Measurements from ENCODE around the gene SPTBN1. TPM values are rescaled to one million over a fixed set of nuclear protein-coding genes. Genes with fewer than 3 reads are reported as not detected.

SPTBN1 gene
- total RNA-seq, 1 experiment from 2014 or later: 202 TPM

- intact Hi-C loops (cut with micrococcal nuclease): no loop called here
- no peak overlapping the region for H3K9ac ChIP-seq (ENCODE audit: low read length)
- H3K9me2 ChIP-seq (replicated peaks; ENCODE audit: low read length): no peaks in the 10 kb centered on the region
- no peak overlapping the region for H3K4me2 ChIP-seq (ENCODE audit: low read length)
- no peaks in the 10 kb centered on the region for H3K27me3 ChIP-seq (ENCODE audit: low read length)
- no peak overlapping the region for H3K27ac ChIP-seq (ENCODE audit: low read length)
- peaks cover 55% of the 10 kb centered on the region; the same call in 1 of the 2 replicates for H4K20me1 ChIP-seq (ENCODE audit: low read length)
- H3K9me3 ChIP-seq (ENCODE audit: low read length): no peaks in the 10 kb centered on the region
- DNase-seq: no peak
- peaks cover 12% of the 10 kb centered on the region for H3K36me3 ChIP-seq (ENCODE audit: low read depth, low read length)
- no peak for ATAC-seq
- ChIA-PET CTCF (no interaction called here), POLR2A (ENCODE audit: unreplicated experiment) (no interaction called here)
- no peaks in the 10 kb centered on the region for H3F3A ChIP-seq (ENCODE audit: low read length, unreplicated experiment)
- H2AFZ ChIP-seq (ENCODE audit: low read length): no peak overlapping the region
- peaks cover 11% of the 10 kb centered on the region for H3K4me1 ChIP-seq (ENCODE audit: insufficient read depth, low read length)
- H3K79me2 ChIP-seq (ENCODE audit: low read length): peaks cover 100% of the 10 kb centered on the region
- TF ChIP-seq, protein P1, sequence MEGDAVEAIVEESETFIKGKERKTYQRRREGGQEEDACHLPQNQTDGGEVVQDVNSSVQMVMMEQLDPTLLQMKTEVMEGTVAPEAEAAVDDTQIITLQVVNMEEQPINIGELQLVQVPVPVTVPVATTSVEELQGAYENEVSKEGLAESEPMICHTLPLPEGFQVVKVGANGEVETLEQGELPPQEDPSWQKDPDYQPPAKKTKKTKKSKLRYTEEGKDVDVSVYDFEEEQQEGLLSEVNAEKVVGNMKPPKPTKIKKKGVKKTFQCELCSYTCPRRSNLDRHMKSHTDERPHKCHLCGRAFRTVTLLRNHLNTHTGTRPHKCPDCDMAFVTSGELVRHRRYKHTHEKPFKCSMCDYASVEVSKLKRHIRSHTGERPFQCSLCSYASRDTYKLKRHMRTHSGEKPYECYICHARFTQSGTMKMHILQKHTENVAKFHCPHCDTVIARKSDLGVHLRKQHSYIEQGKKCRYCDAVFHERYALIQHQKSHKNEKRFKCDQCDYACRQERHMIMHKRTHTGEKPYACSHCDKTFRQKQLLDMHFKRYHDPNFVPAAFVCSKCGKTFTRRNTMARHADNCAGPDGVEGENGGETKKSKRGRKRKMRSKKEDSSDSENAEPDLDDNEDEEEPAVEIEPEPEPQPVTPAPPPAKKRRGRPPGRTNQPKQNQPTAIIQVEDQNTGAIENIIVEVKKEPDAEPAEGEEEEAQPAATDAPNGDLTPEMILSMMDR (conservative IDR thresholded peaks at IDR 0.05; ENCODE audit: low read depth, low read length): no peak
- TF ChIP-seq EZH2phosphoT487 (IDR thresholded peaks at IDR 0.05; ENCODE audit: borderline replicate concordance, low read length) (no peak), EZH2 (IDR thresholded peaks at IDR 0.05; ENCODE audit: low read length, unreplicated experiment) (no peak)
- BruUV-seq (replicated peaks): no TSS peak
- no peak overlapping the region for H3K4me3 ChIP-seq (ENCODE audit: low read length)
Measured at GRCh38 chr2:54608224-54608623, 152.1 kb downstream of the SPTBN1 start.

GRCh38 chr2:54609241-54609640 lies 153.1 kb downstream of the SPTBN1 start:
- Histone ChIP-seq H3K9me2 (replicated peaks; ENCODE audit: low read length) (no peaks in the 10 kb centered on the region), H3K79me2 (ENCODE audit: low read length) (peaks cover 99% of the 10 kb centered on the region), H3K4me2 (ENCODE audit: low read length) (no peak overlapping the region), H2AFZ (ENCODE audit: low read length) (no peak overlapping the region), H3F3A (ENCODE audit: low read length, unreplicated experiment) (peaks cover 6% of the 10 kb centered on the region), H3K27ac (ENCODE audit: low read length) (no peak overlapping the region), H3K27me3 (ENCODE audit: low read length) (no peaks in the 10 kb centered on the region), H3K4me3 (ENCODE audit: low read length) (no peak overlapping the region), H3K4me1 (ENCODE audit: insufficient read depth, low read length) (peaks cover 21% of the 10 kb centered on the region), H3K36me3 (ENCODE audit: low read depth, low read length) (peaks cover 10% of the 10 kb centered on the region), H3K9ac (ENCODE audit: low read length) (no peak overlapping the region), H3K9me3 (ENCODE audit: low read length) (no peaks in the 10 kb centered on the region), H4K20me1 (ENCODE audit: low read length) (peaks cover 49% of the 10 kb centered on the region; the same call in 1 of the 2 replicates)
- DNase-seq: no peak
- TF ChIP-seq EZH2phosphoT487 (IDR thresholded peaks at IDR 0.05; ENCODE audit: borderline replicate concordance, low read length): no peak
- TF ChIP-seq, protein P1 (conservative IDR thresholded peaks at IDR 0.05; ENCODE audit: low read depth, low read length): no peak
- no peak for TF ChIP-seq EZH2 (IDR thresholded peaks at IDR 0.05; ENCODE audit: low read length, unreplicated experiment)
- no peak for ATAC-seq
- ChIA-PET CTCF (no interaction called here), POLR2A (ENCODE audit: unreplicated experiment) (no interaction called here)
- intact Hi-C loops (cut with micrococcal nuclease): no loop called here
- no TSS peak for BruUV-seq (replicated peaks)

DNA sequence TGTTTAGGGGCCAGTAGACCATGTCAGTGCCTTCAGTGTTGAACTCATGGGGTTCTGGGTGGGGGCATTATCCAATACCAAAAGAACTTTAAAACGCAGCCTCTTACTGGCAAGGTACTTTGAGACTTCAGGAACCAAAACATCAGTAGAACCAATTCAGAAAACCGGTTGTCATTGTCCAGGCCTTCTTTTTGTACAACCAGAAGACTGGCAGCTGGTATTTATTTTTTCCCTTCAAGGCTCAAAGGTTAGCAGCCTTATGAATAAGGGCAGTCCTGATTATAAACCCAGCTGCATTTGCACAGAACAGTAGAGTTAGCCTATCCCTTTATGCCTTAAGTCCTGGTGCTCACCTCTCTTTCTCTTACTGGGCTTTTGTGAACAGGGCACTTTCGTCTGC lies 153.5 kb downstream of the SPTBN1 start:
- ChIA-PET POLR2A (ENCODE audit: unreplicated experiment) (no interaction called here), CTCF (no interaction called here)
- Histone ChIP-seq H3K4me2 (ENCODE audit: low read length) (no peak overlapping the region), H3K27ac (ENCODE audit: low read length) (no peak overlapping the region), H3K4me1 (ENCODE audit: insufficient read depth, low read length) (peaks cover 25% of the 10 kb centered on the region), H2AFZ (ENCODE audit: low read length) (no peak overlapping the region), H3K27me3 (ENCODE audit: low read length) (no peaks in the 10 kb centered on the region), H3F3A (ENCODE audit: low read length, unreplicated experiment) (peaks cover 6% of the 10 kb centered on the region), H3K9ac (ENCODE audit: low read length) (no peak overlapping the region), H4K20me1 (ENCODE audit: low read length) (peaks cover 48% of the 10 kb centered on the region; the same call in 1 of the 2 replicates), H3K9me2 (replicated peaks; ENCODE audit: low read length) (no peaks in the 10 kb centered on the region), H3K79me2 (ENCODE audit: low read length) (peaks cover 99% of the 10 kb centered on the region), H3K36me3 (ENCODE audit: low read depth, low read length) (peaks cover 10% of the 10 kb centered on the region), H3K4me3 (ENCODE audit: low read length) (no peak overlapping the region), H3K9me3 (ENCODE audit: low read length) (no peaks in the 10 kb centered on the region)
- TF ChIP-seq EZH2phosphoT487 (IDR thresholded peaks at IDR 0.05; ENCODE audit: borderline replicate concordance, low read length): no peak
- TF ChIP-seq, protein P1 (conservative IDR thresholded peaks at IDR 0.05; ENCODE audit: low read depth, low read length): no peak
- TF ChIP-seq EZH2 (IDR thresholded peaks at IDR 0.05; ENCODE audit: low read length, unreplicated experiment): no peak
- intact Hi-C loops (cut with micrococcal nuclease): loop anchor here (5.0 kb wide), 1 partner anchor 37 kb away; no protein-coding TSS in a partner anchor
- no TSS peak for BruUV-seq (replicated peaks)
- DNase-seq (no peak), ATAC-seq (no peak)

All from PC-3 (cell line).